HepG2 (cell line): ENCODE measurements around the gene NBL1.
"Not testable (repeated sequence)": the region's sequence is repeated elsewhere in the genome, so short reads cannot be mapped to it uniquely, and the experiment has no call there.

Experiments
- CTCF ChIP-seq: sonication (generic); formaldehyde crosslinking; IDR thresholded peaks from 2 replicates; pipeline ENCODE4 v1.5.0; 2020; ENCODE audit warnings: mild to moderate bottlenecking, missing genetic modification reagents, moderate library complexity
- FOXA1 ChIP-seq, 2 experiments: fragments of 450-650 bp in 1 of 2; sonication (generic) in 1 of 2; formaldehyde crosslinking in 1 of 2; IDR thresholded peaks; 2 replicates each; pipeline versions ENCODE4 v1.4.0 to v1.6.1; 2016 to 2020; ENCODE audit warnings: missing genetic modification reagents in 1 of 2
- GABPB1 ChIP-seq: IDR thresholded peaks from 2 replicates; pipeline ENCODE4 v1.6.1; 2016; ENCODE audit warnings: mild to moderate bottlenecking, missing genetic modification reagents, moderate library complexity, missing compliant biosample characterization
- NR2F6 ChIP-seq, 2 experiments: IDR thresholded peaks; 2 replicates each; pipeline ENCODE4 v1.6.1; 2016; ENCODE audit warnings: antibody characterized with exemption in 1 of 2, mild to moderate bottlenecking in 1 of 2
- REST ChIP-seq, 2 experiments: IDR thresholded peaks; 2 replicates each; pipeline ENCODE4 v1.6.1; 2011 to 2012; ENCODE audit warnings: low read length in 2 of 2, borderline replicate concordance in 1 of 2, low read depth in 1 of 2, mild to moderate bottlenecking in 1 of 2, moderate library complexity in 1 of 2
- TCF7 ChIP-seq: sonication (generic); IDR thresholded peaks from 2 replicates; pipeline ENCODE4 v1.6.1; 2016; ENCODE audit warnings: antibody characterized with exemption, low read depth
- TGIF2 ChIP-seq: IDR thresholded peaks from 2 replicates; pipeline ENCODE4 v1.6.1; 2016; ENCODE audit warnings: control low read depth, missing compliant biosample characterization
- ZNF543 ChIP-seq: sonication (generic); formaldehyde crosslinking; IDR thresholded peaks from 2 replicates; pipeline ENCODE4 v1.4.0; 2020; ENCODE audit warnings: mild to moderate bottlenecking, missing genetic modification reagents
- ZNF589 ChIP-seq: sonication (generic); formaldehyde crosslinking; conservative IDR thresholded peaks from 2 replicates; pipeline ENCODE4 v1.8.0; 2022; ENCODE audit warnings: mild to moderate bottlenecking, moderate library complexity, missing genetic modification reagents
- ZNF737 ChIP-seq: sonication (generic); formaldehyde crosslinking; IDR thresholded peaks from 2 replicates; pipeline ENCODE4 v1.5.0; 2020; ENCODE audit warnings: missing genetic modification reagents, mild to moderate bottlenecking, borderline replicate concordance

DNA sequence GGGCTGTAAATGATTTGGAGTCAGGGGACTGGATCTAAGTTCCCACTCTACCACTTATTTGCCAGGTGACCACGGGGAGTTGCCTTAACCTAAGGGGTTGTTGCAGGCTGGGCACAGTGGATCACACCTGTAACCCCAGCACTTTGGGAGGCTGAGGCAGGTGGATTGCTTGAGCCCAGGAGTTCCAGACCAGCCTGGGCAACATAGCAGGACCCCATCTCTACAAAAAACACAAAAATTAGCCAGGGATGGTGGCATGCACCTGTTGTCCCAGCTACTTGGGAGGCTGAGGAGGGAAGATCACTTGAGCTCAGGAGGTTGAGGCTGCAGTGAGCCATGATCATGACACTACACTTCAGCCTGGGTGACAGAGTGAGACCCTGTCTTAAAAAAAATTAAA is 13.9 kb upstream of the NBL1 start:
- not testable (repeated sequence) for TF ChIP-seq TCF7; NR2F6 (IDR thresholded peaks at IDR 0.05); NR2F6 (CRISPR knock-in tag; IDR thresholded peaks at IDR 0.05); ZNF543 (CRISPR knock-in tag); TGIF2; ZNF589 (CRISPR knock-in tag); CTCF (CRISPR knock-in tag); GABPB1 (CRISPR knock-in tag); FOXA1 (IDR thresholded peaks at IDR 0.05); FOXA1 (CRISPR knock-in tag; IDR thresholded peaks at IDR 0.05); REST (IDR thresholded peaks at IDR 0.05; ENCODE audit: borderline replicate concordance in 1 of 2, low read depth in 1 of 2, low read length in 2 of 2); ZNF737 (CRISPR knock-in tag)
